Inflammatory macrophage treated with lipopolysaccharide for 4 hours (primary cell): ENCODE data around the gene CATSPER3.
"Not testable (repeated sequence)": the region's sequence is repeated elsewhere in the genome, so short reads cannot be mapped to it uniquely, and the experiment has no call there.

Experiments
- DNase-seq: peaks from one replicate; pipeline ENCODE4 v3.0.0-alpha.2; 2020

The CATSPER3 gene

DNA sequence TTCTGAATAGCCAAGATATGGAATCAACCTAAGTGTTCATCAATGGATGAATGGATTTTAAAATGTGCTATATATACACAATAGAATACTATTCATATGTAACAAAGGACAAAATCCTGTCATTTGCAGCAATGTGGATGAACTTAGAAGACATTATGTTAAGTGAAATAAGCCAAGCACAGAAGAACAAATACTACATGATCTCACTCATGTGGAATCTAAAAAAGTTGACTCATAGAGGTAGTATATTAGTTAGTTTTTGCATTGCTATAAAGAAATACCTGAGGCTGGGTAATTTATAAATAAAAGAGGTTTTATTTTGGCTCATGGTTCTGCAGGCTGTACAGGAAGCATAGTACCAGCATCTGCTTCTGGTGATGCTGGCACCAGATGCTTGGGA lies 8.1 kb downstream of the CATSPER3 start:
- no peak for DNase-seq

DNA sequence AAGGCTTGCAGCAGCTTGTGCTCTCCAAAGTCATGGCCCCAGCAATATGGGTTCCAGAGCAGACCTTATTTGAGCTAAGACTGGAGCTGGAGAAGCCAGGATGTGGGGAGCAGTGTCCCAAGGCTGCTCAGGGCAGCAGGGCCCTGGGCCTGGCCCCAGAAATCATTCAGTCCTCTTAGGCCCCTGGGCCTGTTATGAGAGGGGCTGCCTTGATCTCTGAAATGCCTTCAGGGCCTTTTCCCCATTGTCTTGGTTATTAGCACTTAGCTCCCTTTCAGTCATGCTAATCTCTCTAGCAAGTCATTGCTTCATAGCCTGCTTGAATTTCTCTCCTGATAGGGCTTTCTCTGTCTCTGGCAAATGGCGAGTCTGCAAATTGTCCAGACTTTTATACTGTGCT lies 9.1 kb downstream of the CATSPER3 start:
- no peak for DNase-seq

DNA sequence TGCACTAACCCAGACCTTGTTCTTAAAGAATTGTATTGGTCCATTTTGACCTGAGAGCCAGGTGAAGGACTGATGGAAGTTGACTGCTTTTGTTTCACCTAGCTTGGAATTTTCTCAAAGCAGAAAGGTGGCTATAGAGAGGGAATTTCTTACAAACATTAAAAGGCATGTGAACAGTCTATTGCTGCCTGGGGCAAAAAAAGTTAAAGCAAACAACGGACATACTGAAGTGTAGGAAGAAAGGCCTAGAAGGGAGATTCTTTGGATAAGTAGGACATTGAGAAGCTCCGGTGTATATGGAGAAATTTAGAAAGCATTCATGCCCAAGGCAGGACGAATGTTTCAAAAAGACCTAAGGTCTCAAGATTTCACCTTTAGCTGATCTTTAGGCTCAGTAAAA lies 11.7 kb downstream of the CATSPER3 start:
- no peak for DNase-seq

DNA sequence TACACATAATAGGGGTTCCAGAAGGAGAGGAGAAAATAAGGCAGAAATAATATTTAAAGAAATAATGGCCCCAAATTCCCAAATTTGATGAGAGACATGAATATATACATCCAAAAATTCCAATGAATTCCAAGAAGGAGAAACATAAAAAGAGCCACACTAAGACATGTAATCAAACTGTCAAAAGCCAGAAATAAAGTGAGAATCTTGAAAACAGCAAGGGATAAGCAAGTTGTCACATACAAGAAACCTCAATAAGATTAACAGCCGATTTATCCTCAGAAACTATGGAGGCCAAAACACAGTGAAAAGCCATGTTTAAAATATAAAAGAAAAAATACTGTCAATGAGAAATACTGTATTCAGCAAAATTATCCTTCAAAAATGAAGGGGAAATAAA lies 14.5 kb downstream of the CATSPER3 start:
- DNase-seq = no peak

DNA sequence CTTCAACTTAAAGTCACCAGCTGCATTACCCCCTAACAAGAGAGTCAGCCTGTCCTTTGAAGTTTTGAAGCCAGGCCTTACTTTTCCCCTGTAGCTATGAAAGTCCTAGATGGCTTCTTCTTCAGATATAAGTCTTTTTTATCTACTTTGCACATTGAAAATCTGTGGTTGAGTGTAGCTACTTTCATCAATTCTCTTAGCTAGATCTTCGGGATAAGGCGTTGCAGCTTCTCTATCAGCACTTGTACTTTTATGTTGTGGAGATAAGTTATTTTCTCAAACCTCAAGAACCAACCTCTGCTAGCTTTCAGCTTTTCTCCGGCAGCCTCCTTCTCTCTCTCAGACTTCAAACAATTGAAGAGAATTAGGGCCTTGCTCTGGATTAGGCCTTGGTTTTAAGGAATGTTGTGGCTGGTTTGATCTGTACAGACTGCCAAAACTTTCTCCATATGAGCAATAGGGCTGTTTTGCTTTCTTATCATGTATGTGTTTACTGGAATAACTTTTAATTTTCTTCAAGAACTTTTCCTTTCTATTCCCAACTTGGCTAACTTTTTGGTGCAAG lies 21.6 kb downstream of the CATSPER3 start:
- DNase-seq = no peak

DNA sequence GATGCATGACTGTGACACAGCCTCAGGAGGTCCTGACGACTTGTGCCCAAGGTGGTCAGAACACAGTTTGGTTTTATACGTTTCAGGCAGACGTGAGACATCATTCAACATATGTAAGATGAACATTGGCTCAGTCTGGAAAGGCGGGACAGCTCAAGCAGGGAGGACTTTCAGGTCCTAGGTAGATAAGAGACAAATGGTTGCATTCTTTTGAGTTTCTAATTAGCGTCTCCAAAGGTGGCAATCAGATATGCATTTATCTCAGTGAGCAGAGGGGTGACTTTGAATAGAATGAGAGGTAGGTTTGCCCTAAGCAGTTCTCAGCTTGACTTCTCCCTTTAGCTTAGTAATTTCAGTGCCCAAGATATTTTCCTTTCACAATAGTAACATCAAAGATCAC lies 22.5 kb downstream of the CATSPER3 start:
- not testable (repeated sequence) for DNase-seq

DNA sequence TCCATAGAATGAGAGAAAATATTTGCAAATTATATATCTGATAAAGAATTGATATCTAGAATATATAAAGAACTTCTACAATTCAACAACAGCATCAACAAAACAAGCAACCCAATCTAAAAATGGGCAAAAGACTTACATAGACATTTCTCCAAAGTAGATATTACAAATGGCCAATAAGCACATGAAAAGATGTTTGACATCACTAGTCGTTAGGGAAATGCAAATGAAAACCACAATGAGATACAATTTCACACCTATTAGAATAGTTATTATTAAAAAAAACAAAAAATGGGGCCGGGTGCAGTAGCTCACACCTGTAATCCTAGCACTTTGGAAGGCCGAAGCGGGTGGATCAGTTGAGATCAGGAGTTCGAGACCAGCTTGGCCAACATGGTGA lies 24.4 kb downstream of the CATSPER3 start:
- no peak for DNase-seq

DNA sequence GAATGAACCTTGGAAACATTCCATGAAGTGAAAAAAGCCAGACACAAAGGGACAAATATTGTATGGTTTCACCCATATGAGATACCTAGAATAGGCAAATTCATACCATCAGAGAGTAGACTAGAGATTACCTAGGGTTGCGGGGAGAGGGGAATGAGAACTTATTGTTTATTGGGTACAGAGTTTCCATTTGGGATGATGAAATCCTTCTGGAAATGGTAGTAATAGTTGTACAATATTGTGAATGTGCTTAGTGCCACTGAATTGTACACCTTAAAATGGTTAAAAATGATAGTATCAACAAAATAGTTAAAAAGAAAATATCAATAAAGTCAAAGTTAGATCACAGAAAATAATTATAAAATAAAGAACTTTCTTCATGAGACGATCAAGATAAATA lies 25.5 kb downstream of the CATSPER3 start:
- DNase-seq = no peak

DNA sequence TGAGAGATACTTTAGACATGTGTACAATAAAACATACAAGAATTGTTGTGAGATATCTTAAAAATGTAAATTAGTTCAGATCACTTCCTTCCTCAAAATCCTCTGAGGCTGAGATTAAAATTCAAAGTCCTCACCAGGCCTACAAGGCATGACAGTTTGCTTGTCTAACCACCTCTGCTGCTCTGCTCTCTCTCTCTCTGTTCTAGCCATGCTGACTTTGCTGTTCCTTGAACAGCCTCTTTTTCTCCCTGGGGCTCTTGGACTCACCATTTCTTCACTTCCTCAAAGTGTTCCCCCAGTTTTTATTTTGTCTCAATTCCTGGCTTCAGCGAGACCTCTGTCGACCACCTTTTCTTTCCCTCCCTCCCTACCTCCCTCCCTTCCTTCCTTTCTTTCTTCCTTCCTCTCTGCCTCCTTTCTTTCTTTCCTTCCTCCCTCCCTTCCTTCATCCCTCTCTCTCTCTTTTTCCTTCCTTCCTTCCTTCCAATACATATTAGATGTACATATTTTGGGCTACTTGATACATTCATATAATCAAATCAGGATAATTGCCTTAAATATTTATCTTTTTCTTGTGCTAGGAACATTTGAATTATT lies 27.0 kb downstream of the CATSPER3 start:
- DNase-seq = peak; percentile 1

DNA sequence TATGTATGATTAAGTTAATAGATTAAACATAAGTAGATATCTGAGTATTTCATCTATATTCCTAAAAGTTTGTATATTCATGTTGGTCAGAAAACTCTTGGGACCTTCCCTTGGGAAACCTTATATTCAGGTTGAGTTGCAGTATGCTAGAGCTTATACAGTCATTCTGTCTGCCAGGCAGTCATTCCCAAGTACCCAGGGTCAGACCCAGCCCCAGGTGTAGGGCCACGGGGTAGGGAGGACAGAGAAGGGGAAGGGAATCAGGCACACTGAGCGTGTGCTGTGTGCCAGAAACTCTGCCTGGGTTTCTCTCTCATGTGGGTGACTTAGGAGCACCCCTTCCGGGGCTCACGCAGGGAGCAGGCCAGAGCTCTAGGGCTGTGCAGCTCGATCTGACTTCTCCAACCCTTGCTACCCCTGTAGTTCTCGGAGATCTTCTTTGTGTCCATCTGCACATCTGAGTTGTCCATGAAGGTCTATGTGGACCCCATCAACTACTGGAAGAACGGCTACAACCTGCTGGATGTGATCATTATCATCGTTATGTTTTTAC lies 28.2 kb downstream of the CATSPER3 start:
- no peak for DNase-seq

DNA sequence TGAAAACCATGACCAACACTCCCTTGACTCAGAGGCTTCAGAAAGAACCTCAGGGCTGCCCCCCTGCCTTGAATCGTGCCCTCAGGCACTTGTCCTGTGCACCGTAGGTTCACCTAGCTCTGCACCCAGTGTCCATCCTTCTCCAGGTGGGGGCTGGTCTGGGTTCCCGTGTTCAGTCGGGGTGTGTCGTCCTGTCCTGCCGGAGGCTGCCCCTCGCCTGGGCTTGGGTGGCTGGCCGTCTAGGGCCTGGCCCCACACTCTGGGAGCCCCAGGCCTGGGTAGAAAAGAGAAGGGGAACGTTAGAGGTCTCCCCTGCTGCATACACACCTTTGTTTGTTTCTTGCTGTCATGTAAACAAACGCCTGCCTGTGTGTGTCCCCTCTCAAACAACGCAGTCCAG lies 29.3 kb downstream of the CATSPER3 start:
- no peak for DNase-seq

DNA sequence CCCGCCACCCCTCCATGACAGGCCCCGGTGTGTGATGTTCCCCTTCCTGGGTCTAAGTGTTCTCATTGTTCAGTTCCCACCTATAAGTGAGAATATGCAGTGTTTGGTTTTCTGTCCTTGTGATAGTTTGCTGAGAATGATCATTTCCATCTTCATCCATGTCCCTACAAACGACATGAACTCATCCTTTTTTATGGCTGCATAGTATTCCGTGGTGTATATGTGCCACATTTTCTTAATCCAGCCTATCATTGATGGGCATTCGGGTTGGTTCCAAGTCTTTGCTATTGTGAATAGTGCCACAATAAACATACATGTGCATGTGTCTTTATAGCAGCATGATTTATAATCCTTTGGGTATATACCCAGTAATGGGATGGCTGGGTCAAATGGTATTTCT lies 30.4 kb downstream of the CATSPER3 start:
- not testable (repeated sequence) for DNase-seq

DNA sequence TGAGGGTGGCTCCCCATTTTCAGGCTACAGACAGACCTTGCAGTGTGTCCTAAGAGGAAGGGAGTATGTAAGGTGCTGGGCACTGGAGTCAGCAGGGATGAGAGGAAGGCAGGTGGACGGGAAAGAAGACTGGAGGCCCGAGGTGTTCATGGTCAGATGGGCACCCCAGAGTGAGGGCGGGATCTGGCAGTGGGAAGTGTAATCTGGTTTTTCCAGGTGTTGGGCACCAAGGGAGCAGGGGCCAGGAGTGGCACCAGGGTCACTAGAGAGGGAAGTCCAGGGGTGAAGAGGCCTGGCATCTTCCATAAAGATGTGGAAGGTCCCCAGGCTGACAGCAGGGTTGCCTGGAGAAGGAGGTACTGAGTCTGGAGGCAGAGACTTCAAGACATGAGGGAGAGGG lies 36.7 kb downstream of the CATSPER3 start:
- DNase-seq = no peak

DNA sequence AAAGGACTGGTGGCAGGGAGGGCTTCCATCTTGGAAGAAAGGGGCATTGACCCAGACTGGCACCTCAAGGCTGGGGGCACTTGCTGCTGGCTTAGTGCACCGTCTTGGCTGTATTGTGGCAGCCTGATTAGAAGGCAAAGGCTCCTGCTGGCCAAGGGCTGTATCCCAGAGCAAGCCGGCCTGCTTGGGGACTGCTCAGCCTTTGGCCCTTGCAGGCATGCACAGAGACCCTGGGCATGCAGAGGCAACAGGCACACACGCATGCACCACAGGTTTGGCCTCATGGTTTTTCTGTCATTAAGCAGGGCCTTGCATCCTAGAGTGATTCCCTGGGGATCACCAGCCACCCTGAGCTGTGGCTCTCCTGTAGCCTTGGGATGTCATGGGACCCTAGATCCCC lies 37.4 kb downstream of the CATSPER3 start:
- DNase-seq = no peak

DNA sequence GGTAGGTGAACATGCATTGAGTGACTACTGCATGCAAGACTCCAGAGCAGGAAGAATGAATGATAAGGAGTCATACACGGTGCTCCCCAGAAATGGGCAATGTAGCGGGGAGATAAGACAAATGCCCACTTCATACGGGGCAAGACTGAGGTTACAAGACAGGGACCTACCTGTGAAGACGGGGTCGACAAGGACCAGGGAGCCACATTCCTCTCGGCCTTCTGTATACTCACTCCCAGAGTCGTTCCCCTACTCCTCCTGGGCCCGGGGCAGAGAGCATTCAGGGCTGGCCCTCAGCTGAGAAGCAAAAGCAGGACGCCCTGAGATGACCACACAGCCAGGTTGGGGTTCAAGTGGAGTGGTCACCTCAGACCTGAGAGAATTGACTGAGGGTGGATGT lies 39.6 kb downstream of the CATSPER3 start:
- no peak for DNase-seq

DNA sequence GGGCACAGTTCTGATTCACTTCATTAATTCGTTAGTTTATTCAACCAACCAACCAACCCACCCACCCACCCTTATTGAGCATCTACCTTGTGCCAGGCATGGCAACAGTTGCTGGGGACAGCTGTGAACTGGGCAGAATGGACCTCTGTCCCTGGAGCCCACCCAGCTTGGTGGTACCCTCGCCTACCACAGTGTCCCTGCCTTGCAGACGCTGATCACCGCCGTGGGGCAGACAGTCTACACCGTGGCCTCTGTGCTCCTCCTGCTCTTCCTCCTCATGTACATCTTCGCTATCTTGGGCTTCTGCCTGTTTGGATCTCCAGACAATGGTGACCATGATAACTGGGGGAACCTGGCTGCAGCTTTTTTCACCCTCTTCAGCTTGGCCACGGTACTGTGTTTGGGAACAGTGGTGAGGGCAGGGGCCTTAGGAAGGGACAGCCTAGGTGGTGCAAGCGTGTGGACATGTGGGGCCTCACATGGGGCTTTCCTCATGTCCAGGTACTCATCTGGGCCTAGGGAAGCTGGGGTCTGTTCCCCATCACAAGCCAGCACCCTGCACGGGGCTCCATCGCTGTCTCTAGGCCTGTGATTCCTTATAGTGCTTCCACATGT lies 40.1 kb downstream of the CATSPER3 start:
- no peak for DNase-seq

DNA sequence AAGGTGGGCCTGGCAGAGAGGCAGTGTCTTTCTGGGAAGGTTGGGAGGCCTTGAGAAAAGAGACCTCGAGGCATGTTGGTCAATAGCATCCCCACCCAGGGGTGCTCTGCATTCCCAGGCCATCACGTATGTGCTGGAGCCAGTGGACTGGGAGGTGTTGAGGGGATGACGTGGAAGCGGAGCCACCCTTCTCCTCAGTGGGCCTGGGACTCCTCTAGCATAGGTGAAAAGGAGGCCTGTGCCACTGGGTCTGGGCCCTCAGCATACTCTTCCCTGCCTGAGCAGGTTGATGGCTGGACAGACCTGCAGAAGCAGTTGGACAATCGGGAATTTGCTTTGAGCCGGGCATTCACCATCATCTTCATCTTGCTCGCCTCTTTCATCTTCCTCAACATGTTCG lies 40.8 kb downstream of the CATSPER3 start:
- DNase-seq = no peak

DNA sequence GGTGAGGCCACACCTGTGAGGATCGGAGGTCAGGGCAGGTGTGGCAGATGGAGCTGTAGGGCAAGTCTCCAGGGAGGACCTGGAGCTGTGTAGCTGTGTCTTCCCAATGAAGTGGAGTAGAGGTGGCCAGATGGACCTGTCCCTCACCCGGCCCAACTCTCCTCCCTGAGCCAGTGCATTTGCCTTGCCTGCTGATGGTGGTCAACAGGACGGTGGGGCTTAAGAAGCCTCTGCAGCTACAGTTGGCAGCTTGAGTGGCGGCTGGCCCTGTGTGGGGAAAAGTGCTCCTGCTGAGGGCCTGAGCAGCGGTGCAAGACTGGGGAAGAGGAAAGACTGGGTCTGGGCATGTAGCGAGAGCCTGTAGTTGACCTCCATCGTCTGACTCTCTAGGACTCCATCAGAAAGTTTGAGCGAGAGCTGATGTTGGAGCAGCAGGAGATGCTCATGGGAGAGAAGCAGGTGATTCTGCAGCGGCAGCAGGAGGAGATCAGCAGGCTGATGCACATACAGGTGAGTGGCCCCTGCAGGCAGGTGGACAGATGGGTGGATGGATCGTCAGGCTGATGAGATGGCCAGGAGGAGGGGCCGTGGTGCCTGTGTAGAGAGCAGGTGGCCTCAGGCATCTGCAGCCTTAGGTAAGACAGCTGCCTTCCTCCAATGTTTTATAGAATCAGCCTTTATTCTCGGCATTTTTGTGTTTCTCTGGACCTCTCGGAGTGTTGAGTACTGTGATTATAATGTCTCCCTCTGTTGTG lies 41.5 kb downstream of the CATSPER3 start:
- DNase-seq = no peak

DNA sequence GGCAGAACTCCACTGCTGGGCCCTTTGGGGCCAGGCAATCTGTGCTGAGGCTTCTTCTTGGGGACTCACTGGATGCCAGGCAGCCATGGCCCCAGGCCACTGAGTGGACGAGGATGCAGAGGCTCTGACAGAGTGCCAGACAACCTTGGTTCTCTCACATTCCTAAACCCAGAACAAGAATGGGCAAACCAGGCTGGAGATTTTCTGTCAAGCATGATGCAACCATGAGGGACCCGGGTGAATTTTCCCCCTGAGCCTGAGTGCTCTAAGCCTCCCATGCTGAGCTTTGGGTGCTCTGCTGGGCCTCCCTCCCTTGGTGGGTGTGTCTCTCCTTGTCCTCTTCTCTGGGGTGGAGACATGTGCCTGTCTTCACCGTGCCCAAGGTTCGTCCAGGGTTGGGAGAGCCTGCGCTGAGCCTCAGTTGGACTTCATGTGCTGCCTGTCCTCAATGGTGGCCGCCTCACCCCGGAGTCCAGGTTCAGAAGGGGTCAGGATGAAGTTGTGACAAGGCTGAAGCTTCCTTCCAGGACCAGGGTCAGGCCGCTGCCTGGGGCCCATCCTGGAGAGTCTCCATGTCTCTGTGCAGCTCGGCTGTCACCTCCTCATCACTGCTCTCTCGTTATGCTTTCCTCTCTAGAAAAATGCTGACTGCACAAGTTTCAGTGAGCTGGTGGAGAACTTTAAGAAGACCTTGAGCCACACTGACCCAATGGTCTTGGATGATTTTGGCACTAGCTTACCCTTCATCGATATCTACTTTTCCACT lies 42.2 kb downstream of the CATSPER3 start:
- no peak for DNase-seq

DNA sequence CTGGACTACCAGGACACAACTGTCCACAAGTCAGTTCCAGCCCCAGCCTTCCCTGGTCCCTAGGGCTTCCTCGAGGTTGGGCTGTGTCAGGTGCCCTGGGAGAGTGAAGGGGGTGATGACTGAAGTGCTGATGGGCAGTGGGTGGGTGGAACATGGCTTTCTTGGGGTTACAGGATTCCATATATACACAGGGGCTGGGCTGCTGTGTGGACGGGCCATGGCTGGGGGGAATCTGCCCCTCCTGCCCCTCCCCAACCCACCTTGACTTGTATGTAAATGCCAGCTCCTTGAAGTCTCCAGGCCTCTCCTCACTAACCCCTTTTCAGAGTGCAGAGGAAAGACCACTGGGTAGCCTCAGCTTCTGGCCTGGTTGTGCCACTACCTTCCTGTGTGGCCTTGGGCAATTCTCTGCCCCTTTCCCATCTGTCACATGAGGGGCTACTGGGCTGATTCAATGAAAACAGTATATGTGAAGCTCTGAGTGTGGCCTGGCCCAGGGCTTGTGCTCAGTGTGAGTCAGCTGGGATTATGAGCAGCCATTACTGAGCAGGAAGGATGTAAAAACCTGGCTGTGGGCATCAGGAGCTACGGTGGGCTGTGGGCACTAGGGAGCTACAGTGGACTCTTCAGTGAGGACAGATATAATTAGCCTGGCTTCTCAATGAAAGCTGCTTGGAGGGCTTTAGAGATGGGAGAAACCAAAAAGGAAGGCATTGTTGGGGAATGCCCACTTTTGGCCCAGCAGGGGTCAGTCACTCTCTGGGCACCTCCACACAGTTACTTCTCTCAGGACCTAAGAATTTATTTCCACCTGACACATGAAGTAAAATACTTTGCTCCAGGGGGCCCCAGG lies 43.0 kb downstream of the CATSPER3 start:
- DNase-seq = no peak

DNA sequence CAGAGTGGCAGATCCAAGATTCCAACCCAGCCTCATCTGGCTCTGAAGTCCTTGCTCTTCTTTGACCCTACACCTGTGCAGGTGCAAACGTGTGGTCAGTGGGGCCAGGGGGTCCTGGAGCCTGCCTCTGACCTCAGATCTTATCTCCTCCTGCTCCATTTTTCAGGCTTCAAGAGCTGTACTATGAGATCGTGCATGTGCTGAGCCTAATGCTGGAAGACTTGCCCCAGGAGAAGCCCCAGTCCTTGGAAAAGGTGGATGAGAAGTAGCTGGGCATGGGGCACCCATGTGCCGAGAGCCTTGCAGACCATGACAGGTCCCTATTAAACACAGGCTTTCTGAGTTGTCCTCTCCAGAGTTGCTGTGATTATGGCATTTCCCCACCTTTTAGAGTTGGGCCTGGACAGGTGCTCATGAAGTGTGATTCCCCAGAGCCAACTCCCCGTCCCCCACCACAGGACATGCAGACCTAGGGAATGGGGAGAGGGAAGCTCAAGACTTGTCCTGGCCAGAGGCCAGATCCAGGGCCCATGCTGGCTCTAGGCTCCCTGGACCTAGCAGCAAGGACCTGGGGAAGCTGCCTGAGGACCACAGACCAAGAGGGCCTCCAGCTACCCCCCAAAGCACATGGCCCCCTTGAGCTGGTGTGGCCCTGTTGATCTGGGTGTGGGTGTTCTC lies 43.8 kb downstream of the CATSPER3 start:
- no peak for DNase-seq
